Measurements from ENCODE around the gene UBE2V1.

UBE2V1 gene

DNA sequence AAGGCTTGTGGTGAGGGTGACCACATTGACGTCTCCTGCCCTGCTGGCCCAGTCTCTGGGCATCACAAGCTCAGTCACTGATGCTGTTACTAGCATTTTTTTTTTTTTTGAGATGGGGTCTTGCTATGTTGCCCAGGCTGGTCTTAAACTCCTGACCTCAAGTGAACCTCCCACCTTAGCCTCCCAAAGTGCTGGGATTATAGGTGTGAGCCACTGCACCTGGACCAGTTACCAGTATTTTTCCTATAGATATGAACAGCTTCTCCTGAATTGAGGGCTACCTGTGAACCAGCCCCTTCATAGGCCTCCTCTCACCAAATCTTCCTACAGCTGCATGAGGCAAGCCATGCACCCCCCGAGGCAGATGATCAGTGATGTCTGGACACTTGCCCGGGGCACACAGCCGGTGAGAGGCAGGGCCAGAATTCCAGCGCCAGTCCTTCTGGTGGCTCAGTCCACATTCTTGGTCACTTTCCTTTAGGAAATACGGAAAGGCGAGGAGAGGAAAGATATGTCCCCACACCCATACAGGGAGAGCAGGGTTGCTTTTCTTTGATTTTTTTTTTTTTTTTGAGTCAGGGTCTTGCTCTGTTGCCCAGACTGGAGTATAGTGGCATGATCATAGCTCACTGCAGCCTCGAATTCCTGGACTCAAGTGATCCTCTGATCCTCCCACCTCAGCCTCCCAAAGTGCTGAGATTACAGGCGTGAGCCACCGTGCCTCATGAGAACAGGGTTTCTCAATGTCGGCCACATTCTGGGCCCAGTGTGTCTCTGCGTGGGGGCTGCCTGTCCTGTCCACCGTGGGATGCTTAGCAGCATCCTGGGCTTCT lies 50.7 kb downstream of the UBE2V1 start:
- no peak for DNase-seq (ENCODE audit: low spot score)

DNA sequence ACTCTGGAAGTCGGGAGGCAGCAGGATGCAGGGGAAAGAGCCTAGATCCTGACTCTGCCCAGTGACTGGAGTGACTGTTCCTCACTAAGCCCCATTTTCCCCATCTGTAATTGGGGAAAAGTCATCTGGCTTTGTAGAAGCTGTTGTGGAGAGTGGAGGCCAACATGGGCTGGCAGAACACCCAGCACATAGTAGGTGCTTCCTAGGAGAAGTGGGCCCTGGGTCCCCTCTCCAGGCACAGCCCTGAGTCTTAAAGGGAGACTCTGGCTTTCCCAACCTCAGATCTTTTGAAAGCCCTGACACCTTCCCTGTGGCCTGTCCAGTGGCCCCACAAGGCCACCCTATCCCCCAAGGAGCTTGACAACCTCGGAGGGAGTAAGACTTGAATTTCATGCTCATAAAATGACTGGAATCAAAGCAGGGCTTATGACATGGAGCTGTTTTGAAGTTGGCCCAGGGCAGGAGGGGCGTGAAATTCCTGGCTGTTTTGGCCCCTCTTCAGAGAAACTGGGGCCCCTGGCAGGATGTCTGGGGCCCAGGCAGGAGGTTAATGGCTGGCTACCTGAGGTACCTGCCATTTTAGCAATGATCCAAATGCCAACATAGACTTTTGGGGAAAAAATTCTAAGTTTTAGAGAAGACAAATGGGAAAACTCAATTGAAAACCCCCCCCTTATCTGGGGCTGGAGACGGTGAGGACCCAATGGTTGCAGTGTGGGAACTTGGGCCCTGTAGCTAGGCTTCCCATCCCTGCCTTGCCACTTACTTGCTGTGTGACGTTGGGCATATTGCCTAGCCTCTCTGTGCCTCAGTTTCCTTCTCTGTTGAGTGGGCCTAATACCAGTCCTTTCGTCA lies 51.6 kb downstream of the UBE2V1 start:
- no peak for DNase-seq (ENCODE audit: low spot score)

DNA sequence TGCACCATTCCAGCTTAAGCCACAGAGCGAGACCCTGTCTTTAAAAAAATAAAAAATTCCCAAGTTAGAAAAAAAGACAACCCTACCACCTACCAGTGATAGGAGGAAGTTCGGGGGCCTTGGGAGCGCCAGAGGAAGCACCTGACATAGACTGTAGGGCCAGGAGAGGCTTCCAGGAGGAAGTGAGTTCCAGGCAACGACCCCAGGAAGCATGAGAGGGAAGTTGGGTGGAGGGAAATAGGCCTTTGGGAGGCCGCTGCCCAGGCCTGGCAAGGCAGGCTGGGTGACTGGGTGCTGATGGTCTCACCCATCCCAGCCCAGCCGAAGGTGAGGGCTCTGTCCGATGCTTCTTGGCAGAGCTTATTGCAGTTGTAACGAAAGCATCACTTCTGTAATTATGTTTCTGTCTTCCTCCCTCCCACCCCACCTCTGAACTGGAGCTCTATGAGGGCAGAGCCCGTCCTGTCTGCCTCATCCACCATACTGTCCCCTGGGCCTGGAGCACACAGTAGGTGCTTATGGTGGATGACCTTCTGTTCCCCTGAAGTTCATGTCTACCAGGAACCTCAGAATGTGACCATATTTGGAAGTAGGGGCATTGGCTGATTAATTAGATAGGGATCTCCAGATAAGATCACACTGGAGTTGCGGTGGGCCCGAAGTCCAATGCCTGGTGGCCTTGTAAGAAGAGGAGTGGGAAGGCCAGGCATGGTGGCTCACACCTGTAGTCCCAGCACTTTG lies 54.1 kb downstream of the UBE2V1 start:
- no peak for DNase-seq (ENCODE audit: low spot score)

DNA sequence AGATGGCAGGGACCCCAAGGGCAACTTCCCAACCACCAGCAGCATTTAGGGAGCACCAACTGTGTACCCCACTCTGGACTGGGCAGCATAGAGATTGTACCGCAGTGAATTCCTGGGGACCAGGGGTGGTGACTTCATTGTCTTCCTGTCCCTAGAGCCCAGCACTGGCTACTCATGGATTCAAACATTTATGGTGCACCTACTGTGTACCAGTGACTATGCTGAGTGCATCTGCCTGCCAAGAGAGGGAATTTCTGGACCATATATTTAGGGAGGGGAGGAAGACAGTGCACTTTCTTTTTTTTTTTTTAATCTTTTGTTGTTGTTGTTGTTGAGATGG lies 55.3 kb downstream of the UBE2V1 start:
- no peak for DNase-seq (ENCODE audit: low spot score)

DNA sequence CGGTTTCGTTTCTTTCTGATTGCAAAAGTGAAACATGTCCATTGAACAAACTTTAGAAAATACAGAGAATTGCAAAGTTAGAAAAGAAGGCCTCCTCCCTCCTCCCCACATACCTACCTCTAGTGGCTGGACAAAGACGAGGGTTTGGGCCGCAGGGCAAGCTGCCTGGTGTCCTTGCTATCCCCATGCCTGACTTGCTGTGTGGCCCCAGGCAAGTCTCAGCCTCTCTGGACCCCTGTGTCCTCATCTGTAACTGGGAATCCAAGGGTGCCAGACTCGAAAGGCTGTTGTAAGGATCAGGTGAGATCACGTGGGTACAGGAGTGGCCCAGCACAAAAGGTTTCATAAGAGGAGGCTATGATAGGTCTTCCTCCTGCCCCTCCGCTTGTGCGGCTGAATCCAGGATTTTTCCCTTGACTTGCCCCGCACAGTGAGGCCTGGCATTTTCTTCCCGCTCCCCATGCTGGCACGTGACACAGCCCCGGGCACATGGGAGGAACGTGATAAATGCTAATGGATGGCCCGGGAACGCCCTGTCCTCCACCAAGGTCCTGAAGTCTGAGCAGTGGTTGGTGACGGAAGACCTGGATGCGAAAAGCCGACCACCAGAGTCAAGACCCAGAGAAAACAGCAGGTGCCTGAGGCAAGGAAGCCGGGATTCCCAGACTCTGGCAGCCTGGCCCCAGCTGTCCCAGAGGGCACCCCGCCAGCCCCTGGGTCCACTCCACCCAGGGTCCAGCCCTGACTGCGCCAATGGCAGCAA lies 55.8 kb downstream of the UBE2V1 start:
- no peak for DNase-seq (ENCODE audit: low spot score)

DNA sequence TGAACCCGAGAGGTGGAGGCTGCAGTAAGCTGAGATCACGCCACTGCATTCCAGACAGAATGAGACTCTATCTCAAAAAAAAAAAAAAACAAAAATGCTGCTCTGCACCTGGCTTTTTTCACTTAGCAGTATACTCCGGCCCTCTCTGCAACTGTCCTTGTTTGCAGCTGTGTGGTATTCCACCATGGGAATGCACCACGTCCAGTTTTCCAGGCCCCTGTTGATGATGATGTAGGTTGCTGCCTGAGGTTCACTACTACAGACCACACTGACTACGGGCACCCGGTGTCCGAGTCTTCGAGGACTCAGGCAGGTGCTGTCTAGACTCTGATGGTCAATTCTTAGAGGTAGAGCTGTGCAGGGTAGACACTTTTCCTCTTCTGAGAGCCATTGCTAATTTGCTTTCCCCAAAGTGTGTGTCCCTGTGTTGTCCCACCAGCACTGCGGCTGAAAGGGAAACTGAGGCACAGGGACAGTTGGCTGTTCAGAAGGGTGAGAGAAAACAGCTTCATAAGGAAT lies 56.5 kb downstream of the UBE2V1 start:
- DNase-seq (ENCODE audit: low spot score), result no peak

DNA sequence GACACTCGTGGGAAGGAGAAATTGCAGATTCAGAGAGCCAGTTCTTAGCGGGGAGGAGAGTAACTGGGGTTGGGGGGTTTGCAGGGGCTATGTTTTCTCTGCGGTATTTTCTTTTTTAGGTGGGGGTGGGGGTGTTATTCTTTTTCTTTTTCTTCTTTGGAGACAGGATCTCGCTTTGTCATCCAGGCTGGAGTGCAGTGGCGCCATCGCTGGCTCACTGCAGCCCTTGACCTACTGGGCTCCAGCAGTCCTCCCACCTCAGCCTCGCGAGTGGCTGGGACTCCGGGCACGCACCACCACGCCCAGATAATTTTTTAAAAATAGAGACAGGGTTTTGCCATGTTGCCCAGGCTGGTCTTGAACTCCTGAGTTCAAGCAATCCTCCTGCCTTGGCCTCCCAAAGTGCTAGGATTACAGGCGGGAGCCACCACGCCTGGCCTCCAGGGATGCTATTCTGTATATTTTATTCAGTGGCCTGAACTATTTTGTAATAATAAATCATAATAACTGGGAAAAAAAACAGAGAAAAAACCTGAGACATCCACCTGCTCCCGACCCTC lies 57.3 kb downstream of the UBE2V1 start:
- no peak for DNase-seq (ENCODE audit: low spot score)

DNA sequence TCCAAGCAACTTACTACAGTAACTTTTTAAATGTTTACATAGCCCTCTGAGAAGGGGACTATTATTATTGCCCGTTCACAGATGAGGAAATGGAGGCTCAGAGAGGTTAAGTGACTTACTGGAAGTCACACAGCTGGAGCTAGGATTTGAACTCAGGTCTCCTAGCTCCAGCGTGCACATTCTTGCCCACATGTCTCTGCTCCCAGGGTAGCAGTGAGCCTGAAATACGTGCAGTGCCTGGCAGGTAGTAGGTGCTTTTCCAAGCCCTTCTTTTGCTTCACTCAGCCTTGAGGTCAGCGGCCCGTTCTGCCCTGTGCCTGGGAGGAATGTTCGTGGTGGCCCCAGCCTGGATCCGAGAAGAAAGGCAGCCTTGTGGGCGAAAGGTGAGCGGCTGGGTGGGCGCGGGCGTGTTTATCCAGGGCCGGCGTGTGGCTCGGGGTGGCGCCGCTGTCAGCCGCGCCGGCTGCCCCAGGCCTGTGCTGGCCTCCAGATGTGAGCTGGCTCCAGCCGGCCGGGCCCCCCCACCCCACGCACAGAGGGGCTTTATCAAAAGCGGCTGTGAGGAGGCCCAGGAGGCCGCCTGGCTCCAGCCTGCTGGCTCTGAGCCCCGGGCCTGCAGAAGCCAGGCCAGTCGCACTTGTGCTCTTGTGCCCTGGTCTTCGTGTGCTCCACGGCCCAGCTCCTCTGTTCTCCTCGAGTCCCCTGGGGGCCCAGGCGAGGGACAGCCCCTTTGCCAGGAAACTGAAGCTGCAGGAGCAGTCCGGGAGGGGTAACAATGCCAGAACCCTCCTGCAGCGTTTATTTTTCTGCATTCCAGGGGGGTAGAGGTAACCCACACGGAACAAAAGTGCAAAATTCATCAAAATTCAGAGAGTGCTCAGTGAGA lies 58.1 kb downstream of the UBE2V1 start:
- DNase-seq (ENCODE audit: low spot score), result no peak

DNA sequence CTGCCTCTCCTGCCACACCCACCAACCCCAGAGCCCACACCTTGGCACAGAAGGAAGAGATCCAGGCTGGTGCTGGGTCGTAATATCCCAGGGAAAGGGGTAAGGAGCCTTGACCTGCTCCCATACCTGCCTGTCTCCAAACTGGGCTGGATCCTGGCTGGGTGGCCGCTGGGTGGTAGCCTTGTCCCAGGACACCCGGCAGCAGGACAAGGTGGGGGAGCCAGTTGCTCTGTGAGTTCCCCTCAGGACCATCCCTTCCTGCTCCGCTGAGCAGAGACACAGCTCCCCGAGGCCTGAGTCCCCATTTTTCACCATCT lies 58.8 kb downstream of the UBE2V1 start:
- DNase-seq (ENCODE audit: low spot score), result no peak

DNA sequence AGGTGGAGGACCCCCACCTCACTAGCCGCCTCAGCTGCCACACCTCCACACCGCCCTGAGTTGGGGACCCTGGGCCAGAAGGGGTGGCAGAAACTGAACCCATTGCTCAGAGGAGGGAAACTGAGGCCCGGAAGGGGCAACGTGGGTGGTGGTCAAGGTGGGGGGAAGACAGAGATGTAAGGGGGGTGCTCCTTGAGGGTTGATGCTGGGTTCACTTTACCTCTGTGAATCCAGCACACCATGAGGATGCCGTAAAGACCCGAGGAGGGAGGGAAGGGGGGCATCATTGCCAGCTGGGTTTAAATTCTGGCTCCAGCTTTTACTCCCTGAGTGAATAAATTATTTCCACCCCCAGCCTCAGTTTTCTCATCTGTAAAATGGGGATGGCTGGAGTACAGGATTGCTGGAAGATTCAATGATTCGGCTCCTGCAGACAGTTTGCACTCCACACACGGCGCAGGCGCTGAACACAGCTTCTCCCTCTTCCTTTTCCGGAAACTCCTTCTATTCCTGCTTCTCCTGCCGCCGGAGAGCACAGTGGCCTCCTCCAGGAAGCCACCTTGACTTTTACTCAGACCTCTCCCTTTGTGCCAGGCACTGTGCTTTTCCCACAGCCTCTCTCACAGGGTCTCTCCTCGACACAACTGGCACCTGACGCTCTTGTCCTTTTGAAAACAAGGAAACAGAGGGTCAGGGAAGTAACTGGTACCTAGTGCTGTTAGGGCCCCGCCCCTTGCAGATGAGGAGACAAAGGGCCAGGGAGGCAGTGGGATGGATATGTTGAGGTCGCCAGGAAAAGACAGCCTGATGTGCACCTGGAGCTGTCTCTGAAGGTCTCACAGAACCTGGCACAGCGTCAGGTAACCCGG lies 59.4 kb downstream of the UBE2V1 start:
- DNase-seq (ENCODE audit: low spot score), result no peak

DNA sequence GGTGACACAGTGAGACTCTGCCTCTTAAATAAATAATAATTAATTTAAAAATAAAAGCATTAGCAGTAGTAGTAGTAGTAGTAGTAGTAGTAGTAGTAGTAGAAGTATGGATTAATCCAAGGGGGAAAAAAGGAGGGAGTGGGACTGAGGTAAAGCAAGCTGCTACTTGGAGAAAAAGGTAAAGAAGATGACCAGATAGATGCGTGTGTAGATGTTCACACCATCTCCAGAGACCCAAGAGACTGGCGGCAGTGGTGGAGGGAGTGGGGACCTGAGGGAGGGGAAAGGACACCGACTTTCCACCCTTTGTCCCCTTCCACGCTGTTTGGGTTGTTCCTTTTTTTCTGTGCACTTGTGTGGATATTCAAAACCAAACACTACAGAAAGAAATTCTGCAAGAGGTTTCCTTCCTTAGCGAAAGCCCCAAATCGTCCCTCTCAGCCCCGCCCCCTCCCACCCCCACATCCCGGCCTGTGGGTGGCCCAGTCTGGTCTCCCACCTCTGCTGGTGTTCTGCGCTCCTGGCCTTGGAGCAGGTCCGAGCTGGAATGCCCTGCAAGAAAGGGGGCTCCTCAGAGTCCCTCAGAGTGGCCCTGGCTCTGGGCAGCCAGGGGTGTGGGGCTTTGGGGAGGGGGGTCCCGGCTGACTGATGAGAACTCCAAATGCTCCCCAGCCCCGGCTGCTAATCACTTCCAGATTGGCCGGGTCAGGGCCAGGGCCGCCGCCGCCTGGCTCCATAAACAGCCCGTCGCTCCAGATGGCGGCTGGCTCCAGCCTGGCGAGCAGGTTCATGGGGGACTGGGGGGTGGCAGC lies 60.2 kb downstream of the UBE2V1 start:
- no peak for DNase-seq (ENCODE audit: low spot score)

DNA sequence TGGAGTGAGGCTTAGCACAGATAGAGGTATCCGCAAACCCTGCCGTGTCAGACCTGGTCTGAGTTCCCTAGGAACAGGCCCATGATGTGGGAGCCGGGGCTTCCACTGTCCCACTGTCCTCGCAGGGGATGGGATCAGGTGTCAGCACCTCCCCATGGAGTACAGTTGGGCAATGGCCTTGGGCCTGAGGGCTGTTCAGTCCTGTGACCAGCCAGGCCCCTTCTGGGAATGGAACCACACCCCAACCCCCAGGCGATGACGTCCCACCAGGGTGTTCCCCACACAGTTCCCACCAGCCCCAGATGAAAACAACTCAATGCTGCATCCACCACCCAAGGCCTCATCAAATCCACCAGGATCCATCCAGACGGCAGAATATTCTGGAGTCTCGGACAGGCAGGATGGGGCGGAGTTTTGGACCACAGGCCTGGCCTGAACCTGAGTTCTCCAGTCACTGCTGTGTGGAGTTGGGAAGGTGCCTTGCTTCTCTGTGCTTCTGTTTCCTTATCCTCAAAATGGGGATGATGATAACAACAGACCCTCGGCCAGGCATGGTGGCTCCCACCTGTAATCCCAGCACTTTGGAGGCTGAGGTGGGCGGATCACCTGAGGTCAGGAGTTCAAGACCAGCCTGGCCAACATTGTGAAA lies 62.2 kb downstream of the UBE2V1 start:
- no peak for DNase-seq (ENCODE audit: low spot score)

DNA sequence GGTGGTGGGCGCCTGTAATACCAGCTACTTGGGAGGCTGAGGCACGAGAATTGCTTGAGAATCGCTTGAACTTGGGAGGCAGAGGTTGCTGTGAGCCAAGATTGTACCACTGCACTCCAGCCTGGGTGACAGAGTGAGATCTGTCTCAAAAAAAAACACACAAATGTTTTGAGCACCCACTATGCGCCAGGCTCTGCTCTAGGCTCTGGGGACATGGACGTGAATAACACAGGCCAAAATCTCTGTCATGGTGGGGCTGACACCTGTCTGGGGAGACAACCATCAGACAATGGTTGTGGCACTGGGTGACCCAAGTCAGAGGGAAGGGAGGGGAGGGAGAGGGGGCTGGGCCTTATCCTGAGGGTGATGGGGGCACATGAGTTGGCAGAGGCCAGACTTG lies 62.7 kb downstream of the UBE2V1 start:
- no peak for DNase-seq (ENCODE audit: low spot score)

DNA sequence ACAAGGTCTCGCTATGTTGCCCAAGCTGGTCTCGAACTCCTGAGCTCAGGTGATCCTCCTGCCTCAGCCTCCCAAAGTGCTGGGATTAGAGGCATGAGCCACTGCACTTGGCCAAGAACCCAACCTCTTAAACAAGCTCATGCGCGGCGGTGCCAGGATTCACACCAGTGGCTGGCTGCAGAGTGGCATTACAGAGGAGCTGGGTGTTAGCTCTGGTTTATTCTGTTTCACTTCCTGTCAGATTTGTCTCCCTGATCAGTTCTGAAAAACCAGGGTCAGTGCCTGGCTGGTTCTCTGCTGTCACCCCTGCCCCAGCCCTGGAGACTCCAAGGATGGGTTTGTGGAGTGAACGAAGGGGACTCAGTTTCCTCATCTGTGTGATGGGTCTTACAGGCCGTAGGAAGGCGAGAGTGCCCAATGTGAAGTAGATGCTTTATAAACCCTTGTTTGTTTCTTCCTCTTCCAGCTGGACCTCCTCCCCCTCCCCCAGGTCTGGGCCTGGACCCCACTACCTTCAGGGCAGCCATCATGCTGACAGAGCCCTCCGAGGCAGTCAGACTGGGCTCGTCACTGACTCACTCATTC lies 63.4 kb downstream of the UBE2V1 start:
- no peak for DNase-seq (ENCODE audit: low spot score)

DNA sequence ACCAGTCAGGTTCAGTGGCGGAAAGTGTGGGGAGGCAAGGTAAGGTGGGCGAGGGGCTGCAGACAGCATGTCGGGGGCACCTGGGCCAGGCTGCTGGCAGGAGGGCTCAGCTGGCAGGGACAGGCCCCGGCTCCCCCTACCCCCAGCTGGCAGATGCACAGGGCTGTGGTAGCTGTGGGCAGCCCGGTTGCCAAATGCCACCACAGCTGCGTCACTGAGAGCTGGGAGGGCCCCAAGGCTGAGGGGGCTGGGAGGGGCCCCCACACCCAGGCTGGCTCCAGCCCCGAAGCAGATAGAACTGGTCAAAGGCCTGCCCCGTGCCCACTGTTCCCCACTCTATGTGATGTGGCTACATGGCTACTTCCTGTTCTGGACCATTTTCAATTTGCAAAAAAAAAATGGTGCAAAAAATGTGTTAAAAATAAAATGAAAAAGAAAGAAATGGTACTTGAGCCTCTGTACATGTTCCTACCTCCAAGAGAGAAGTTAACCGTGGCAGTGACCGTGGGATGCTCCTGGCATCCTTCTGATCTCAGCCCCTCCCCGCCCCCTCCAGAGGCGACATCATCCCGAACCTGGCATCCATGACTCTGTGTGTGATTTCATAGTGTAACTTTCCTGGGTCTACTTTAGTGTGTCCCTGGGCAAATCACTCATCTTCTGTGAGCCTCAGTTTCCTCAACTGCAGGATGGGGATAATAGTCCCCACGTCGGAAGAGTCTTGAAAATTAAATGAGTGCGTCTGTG lies 64.4 kb downstream of the UBE2V1 start:
- no peak for DNase-seq (ENCODE audit: low spot score)

DNA sequence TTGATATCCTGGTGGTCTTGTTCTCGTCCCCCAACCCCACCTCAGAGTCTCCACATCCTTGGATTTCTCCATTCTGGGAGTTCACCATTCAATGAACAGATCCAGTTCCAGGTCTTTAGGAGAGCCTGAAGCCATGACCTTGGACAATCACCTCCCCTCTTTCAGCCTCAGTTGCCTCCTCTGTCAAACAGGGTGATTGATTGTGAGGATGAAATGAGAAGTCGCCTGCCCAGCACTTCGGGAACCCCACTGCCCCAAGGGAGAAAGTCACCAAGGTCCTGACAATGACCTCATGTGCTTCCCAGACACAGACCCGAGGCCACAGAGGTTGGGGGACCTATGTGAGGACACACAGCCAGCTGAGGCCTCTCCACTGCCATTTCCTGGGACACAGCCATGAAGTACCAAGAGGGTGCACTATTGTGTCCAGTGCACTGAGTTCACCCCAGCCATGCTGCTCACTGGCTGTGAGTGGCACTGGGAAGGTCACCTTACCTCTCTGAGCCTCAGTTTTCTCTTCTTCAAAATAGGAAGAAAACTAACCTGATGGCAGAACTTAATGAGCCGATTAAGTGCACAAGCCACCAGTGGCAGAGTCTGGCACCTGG lies 68.5 kb downstream of the UBE2V1 start:
- no peak for DNase-seq (ENCODE audit: low spot score)
